ENCODE data around the gene POLR1A.

GRCh38 chr2:85997017-85997970, 108.4 kb downstream of the POLR1A start:
- peak; percentile 12 to 39 for TF ChIP-seq POLR2AphosphoS5 (IDR thresholded peaks at IDR 0.05)
- TF ChIP-seq CTCF (IDR thresholded peaks at IDR 0.05), result no peak
- TF ChIP-seq POLR2A (IDR thresholded peaks at IDR 0.05; ENCODE audit: low read depth), result no peak
- no peak for TF ChIP-seq EP300 (IDR thresholded peaks at IDR 0.05)
